Measurements from ENCODE around the gene ST6GAL1.
"Not testable (repeated sequence)": the region's sequence is repeated elsewhere in the genome, so short reads cannot be mapped to it uniquely, and the experiment has no call there.

Gene ST6GAL1

GRCh38 chr3:187042346-187042745, 112.0 kb downstream of the ST6GAL1 start:
- in situ Hi-C loops (cut with HindIII; ENCODE audit: low sequenced_read_pairs) = no loop called here

- in situ Hi-C loops (cut with HindIII; ENCODE audit: low sequenced_read_pairs) = no loop called here
Observed at GRCh38 chr3:187042874-187043458, 112.6 kb downstream of the ST6GAL1 start.

GRCh38 chr3:187044206-187044605, 113.9 kb downstream of the ST6GAL1 start:
- in situ Hi-C loops (cut with HindIII; ENCODE audit: low sequenced_read_pairs) = no loop called here

GRCh38 chr3:187044867-187045552, 114.7 kb downstream of the ST6GAL1 start:
- in situ Hi-C loops (cut with HindIII; ENCODE audit: low sequenced_read_pairs) = no loop called here

GRCh38 chr3:187046033-187046432, 115.7 kb downstream of the ST6GAL1 start:
- in situ Hi-C loops (cut with HindIII; ENCODE audit: low sequenced_read_pairs) = no loop called here

- in situ Hi-C loops (cut with HindIII; ENCODE audit: low sequenced_read_pairs) = no loop called here
Observed at GRCh38 chr3:187049462-187050101, 119.3 kb downstream of the ST6GAL1 start.

- in situ Hi-C loops (cut with HindIII; ENCODE audit: low sequenced_read_pairs) = no loop called here
Observed at GRCh38 chr3:187051066-187051465, 120.7 kb downstream of the ST6GAL1 start.

- in situ Hi-C loops (cut with HindIII; ENCODE audit: low sequenced_read_pairs) = no loop called here
Observed at GRCh38 chr3:187051724-187052366, 121.5 kb downstream of the ST6GAL1 start.

- in situ Hi-C loops (cut with HindIII; ENCODE audit: low sequenced_read_pairs) = not testable (repeated sequence)
Observed at GRCh38 chr3:187052427-187052826, 122.1 kb downstream of the ST6GAL1 start.

- in situ Hi-C loops (cut with HindIII; ENCODE audit: low sequenced_read_pairs) = not testable (repeated sequence)
Observed at GRCh38 chr3:187054433-187054832, 124.1 kb downstream of the ST6GAL1 start.

- in situ Hi-C loops (cut with HindIII; ENCODE audit: low sequenced_read_pairs) = not testable (repeated sequence)
Observed at GRCh38 chr3:187057803-187058202, 127.5 kb downstream of the ST6GAL1 start.

- in situ Hi-C loops (cut with HindIII; ENCODE audit: low sequenced_read_pairs) = no loop called here
Observed at GRCh38 chr3:187061748-187062147, 131.4 kb downstream of the ST6GAL1 start.

GRCh38 chr3:187062526-187063177, 132.3 kb downstream of the ST6GAL1 start:
- in situ Hi-C loops (cut with HindIII; ENCODE audit: low sequenced_read_pairs) = no loop called here

- in situ Hi-C loops (cut with HindIII; ENCODE audit: low sequenced_read_pairs) = no loop called here
Observed at GRCh38 chr3:187063286-187064121, 133.2 kb downstream of the ST6GAL1 start.

- in situ Hi-C loops (cut with HindIII; ENCODE audit: low sequenced_read_pairs) = no loop called here
Observed at GRCh38 chr3:187064210-187065115, 134.1 kb downstream of the ST6GAL1 start.

GRCh38 chr3:187066228-187066995, 136.1 kb downstream of the ST6GAL1 start:
- in situ Hi-C loops (cut with HindIII; ENCODE audit: low sequenced_read_pairs) = no loop called here

GRCh38 chr3:187068787-187069186, 138.5 kb downstream of the ST6GAL1 start:
- in situ Hi-C loops (cut with HindIII; ENCODE audit: low sequenced_read_pairs) = no loop called here

GRCh38 chr3:187069857-187070516, 139.7 kb downstream of the ST6GAL1 start:
- in situ Hi-C loops (cut with HindIII; ENCODE audit: low sequenced_read_pairs) = no loop called here
